DND-41 (cell line): ENCODE data around the gene MTHFD1.

ENCODE experiments used
- ATAC-seq: fragments of 200-7000 bp; cut with Tn5 transposase; 3 replicates; pipeline ENCODE4 v1.9.1; 2021; ENCODE audit warnings: low read depth; ENCODE audit not compliant: insufficient read depth
- DNase-seq: peaks from one replicate; pipeline ENCODE4 v3.0.0-alpha.2; 2020
- H2AFZ ChIP-seq: 2 replicates; pipeline ENCODE4 v1.6.0; 2012; ENCODE audit warnings: low read depth, low read length
- H3K27ac ChIP-seq: 2 replicates; pipeline ENCODE4 v1.5.1; 2012; ENCODE audit warnings: low read length, inconsistent platforms
- H3K27me3 ChIP-seq: fragments of 200-600 bp; sonication (generic); 2 replicates; pipeline ENCODE4 v1.6.0; 2012; ENCODE audit warnings: low read length, mild to moderate bottlenecking, inconsistent platforms; ENCODE audit not compliant: insufficient read depth, poor library complexity
- H3K36me3 ChIP-seq: 2 replicates; pipeline ENCODE4 v1.5.1; 2012; ENCODE audit warnings: low read length, inconsistent platforms; ENCODE audit not compliant: insufficient read depth
- H3K4me1 ChIP-seq: 2 replicates; pipeline ENCODE4 v1.5.1; 2012; ENCODE audit warnings: mild to moderate bottlenecking, low read length; ENCODE audit not compliant: insufficient read depth
- H3K4me2 ChIP-seq: 2 replicates; pipeline ENCODE4 v1.6.0; 2012; ENCODE audit warnings: mild to moderate bottlenecking, moderate library complexity, low read length, inconsistent platforms; ENCODE audit not compliant: insufficient read depth
- H3K4me3 ChIP-seq, 2 experiments: fragments of 200-600 bp in 1 of 2; shearing (Covaris generic) in 1 of 2; 2 replicates each; pipeline ENCODE4 v1.5.1; 2012 to 2016; ENCODE audit warnings: inconsistent platforms in 2 of 2, low read length in 2 of 2, mild to moderate bottlenecking in 2 of 2, low read depth in 1 of 2, moderate library complexity in 1 of 2
- H3K79me2 ChIP-seq: 2 replicates; pipeline ENCODE4 v1.6.0; 2012; ENCODE audit warnings: low read length, inconsistent platforms; ENCODE audit not compliant: insufficient read depth
- H3K9ac ChIP-seq: 2 replicates; pipeline ENCODE4 v1.6.0; 2012; ENCODE audit warnings: low read depth, mild to moderate bottlenecking, inconsistent platforms, low read length, moderate library complexity
- H3K9me3 ChIP-seq: 2 replicates; pipeline ENCODE4 v1.5.1; 2012; ENCODE audit warnings: low read length, moderate library complexity, mild to moderate bottlenecking, inconsistent platforms; ENCODE audit not compliant: insufficient read depth, severe bottlenecking
- H4K20me1 ChIP-seq: 2 replicates; pipeline ENCODE4 v1.6.0; 2012; ENCODE audit warnings: low read length; ENCODE audit not compliant: insufficient read depth
- EZH2 ChIP-seq: IDR thresholded peaks from 3 replicates; pipeline ENCODE4 v1.6.1; 2012; ENCODE audit warnings: borderline replicate concordance, low read depth, mild to moderate bottlenecking, moderate library complexity, low read length, inconsistent platforms; ENCODE audit not compliant: severe bottlenecking
- TF ChIP-seq, protein P1 (sequence below): IDR thresholded peaks from 2 replicates; pipeline ENCODE4 v1.5.1; 2012; ENCODE audit warnings: borderline replicate concordance, low read length, moderate library complexity, mild to moderate bottlenecking; ENCODE audit not compliant: poor library complexity, severe bottlenecking; ENCODE audit errors: extremely low read depth

Gene MTHFD1

DNA sequence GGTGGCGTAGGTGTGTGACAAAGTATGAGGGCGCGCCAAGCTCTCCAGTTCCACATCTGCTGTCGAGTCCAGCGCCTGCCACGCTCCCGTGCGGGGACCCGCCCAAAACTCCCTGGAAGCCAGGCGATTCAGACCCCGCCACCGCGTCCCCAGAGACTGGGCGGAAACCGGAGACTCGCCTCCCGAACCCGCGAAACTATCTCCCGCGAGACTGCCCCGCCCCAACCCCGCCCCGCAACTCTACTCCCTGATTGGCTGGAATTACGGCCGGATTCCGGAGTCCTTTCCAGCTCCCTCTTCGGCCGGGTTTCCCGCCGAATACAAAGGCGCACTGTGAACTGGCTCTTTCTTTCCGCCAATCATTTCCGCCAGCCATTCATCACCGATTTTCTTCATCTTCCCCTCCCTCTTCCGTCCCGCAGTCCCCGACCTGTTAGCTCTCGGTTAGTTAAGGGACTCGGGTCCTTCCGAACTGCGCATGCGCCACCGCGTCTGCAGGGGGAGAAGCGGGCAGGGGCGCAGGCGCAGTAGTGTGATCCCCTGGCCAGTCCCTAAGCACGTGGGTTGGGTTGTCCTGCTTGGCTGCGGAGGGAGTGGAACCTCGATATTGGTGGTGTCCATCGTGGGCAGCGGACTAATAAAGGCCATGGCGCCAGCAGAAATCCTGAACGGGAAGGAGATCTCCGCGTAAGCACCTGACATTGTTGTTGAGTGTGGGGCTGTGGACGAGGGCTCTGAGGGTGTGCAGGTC is at the start of gene MTHFD1:
Gene MTHFD1 (plus strand): TSS at position 572 of the 751 bp plus-strand sequence. CDS start 75 bp downstream, at position 647.
- H3K36me3 ChIP-seq: peaks cover 25% of the 10 kb centered on the region
- TF ChIP-seq, protein P1, sequence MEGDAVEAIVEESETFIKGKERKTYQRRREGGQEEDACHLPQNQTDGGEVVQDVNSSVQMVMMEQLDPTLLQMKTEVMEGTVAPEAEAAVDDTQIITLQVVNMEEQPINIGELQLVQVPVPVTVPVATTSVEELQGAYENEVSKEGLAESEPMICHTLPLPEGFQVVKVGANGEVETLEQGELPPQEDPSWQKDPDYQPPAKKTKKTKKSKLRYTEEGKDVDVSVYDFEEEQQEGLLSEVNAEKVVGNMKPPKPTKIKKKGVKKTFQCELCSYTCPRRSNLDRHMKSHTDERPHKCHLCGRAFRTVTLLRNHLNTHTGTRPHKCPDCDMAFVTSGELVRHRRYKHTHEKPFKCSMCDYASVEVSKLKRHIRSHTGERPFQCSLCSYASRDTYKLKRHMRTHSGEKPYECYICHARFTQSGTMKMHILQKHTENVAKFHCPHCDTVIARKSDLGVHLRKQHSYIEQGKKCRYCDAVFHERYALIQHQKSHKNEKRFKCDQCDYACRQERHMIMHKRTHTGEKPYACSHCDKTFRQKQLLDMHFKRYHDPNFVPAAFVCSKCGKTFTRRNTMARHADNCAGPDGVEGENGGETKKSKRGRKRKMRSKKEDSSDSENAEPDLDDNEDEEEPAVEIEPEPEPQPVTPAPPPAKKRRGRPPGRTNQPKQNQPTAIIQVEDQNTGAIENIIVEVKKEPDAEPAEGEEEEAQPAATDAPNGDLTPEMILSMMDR: no peak
- no peak for TF ChIP-seq EZH2
- peaks cover 59% of the 10 kb centered on the region for H3K4me1 ChIP-seq
- H3K27me3 ChIP-seq: no peaks in the 10 kb centered on the region
- H3K79me2 ChIP-seq: peaks cover 57% of the 10 kb centered on the region
- peak within 1 kb of the TSS; percentile 88 for H3K27ac ChIP-seq
- peak within 1 kb of the TSS; percentile 86 for H3K4me2 ChIP-seq
- H3K9ac ChIP-seq: peak within 1 kb of the TSS; percentile 90
- ATAC-seq (peak; percentile 87), DNase-seq (peak; percentile 98)
- peak within 1 kb of the TSS; percentile 88 for H2AFZ ChIP-seq
- H4K20me1 ChIP-seq: peaks cover 7% of the 10 kb centered on the region; the same call in 1 of the 2 replicates
- H3K9me3 ChIP-seq: no peaks in the 10 kb centered on the region
- H3K4me3 ChIP-seq: peak within 1 kb of the TSS; percentile 71 to 94

DNA sequence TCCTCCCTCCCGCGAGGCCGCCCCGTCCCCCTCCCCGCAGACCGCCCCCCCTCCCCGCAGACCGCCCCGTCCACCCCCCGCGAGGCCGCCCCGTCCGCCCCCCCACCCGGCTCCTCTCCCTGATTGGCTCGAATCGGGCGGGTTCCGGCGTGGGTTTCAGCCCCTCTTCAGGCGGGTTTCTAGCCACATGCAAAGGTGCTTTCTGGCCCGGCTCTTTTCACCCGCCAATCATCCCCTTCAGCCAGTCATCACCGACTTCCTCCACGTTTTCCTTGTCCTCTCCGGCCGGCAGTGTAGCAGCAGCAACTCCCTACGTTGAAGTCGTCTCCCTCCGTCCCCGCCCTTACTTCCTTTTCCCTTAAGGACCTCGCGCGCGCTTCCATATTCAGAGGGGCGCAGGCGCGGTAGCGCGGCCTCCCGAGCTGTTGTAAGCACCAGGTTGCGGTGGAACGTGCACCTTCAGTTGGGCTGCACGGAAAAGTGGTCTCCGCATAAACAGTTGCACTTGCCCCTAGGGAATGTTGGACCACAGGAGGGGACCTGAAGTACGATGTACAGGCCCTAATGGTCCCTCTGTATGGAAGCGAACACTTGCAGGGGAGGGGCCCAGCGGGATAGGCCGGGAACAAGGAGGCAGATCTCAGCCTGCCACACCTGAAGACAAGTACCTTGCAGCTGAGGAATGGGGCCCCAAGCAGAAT is 49.4 kb upstream of the MTHFD1 start:
- Histone ChIP-seq H3K4me1 (peaks cover 24% of the 10 kb centered on the region), H3K27me3 (no peaks in the 10 kb centered on the region), H3K4me2 (peak overlapping the region; percentile 73), H4K20me1 (no peaks in the 10 kb centered on the region), H3K4me3 (peak overlapping the region; percentile 70 to 89; a peak in 3 of 4 replicates), H3K9me3 (peaks cover 11% of the 10 kb centered on the region), H3K36me3 (no peaks in the 10 kb centered on the region; the same call in 1 of the 2 replicates), H3K27ac (peak overlapping the region; percentile 97), H3K79me2 (peaks cover 13% of the 10 kb centered on the region), H2AFZ (peak overlapping the region; percentile 96), H3K9ac (peak overlapping the region; percentile 97)
- TF ChIP-seq, protein P1: no peak
- no peak for TF ChIP-seq EZH2
- peak; percentile 99 for DNase-seq
- peak; percentile 90 for ATAC-seq

DNA sequence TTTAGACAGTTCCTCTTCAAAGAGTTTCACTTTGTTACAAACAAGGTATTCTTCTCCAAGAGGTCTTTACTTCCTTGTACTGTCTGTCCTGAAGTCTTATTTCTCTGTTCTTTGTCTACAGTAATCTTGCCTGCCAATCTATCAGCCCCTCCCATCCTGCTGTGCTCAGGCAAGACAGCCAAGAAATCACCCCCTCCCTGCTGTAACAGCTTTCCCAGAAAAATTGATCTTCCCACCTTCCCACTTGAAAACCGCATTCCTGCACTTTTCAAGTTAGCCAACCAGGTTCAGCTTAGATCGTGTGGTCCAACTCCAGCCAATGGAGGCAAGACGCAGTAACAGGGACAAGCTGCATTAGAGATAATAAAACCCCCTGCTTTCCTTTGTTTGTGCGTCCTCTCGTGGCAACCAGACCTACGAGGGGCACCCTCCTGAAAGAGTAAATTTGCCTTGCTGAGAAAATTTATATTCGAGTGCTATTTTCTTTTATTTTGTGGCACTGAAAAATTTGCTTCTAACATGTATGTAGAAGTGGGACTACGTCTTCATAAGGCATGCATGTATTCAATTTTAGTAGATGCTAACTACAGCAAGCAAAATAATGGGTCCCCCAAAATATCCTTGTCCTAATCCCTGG is 47.5 kb upstream of the MTHFD1 start:
- H3K4me3 ChIP-seq: no peak overlapping the region
- no peak for DNase-seq
- H4K20me1 ChIP-seq: no peaks in the 10 kb centered on the region
- H3K9me3 ChIP-seq: peaks cover 11% of the 10 kb centered on the region
- H3K79me2 ChIP-seq: peaks cover 13% of the 10 kb centered on the region
- H2AFZ ChIP-seq: no peak overlapping the region
- H3K27ac ChIP-seq: no peak overlapping the region
- no peaks in the 10 kb centered on the region; the same call in 1 of the 2 replicates for H3K36me3 ChIP-seq
- no peak overlapping the region for H3K9ac ChIP-seq
- no peak for TF ChIP-seq EZH2
- TF ChIP-seq, protein P1: no peak
- no peaks in the 10 kb centered on the region for H3K27me3 ChIP-seq
- no peak overlapping the region for H3K4me2 ChIP-seq
- ATAC-seq: no peak
- H3K4me1 ChIP-seq: peaks cover 24% of the 10 kb centered on the region
